ENCODE data around the gene CYTH1. TPM values are rescaled to one million over a fixed set of nuclear protein-coding genes. Genes with fewer than 3 reads are reported as not detected.

CYTH1 gene, protein sequence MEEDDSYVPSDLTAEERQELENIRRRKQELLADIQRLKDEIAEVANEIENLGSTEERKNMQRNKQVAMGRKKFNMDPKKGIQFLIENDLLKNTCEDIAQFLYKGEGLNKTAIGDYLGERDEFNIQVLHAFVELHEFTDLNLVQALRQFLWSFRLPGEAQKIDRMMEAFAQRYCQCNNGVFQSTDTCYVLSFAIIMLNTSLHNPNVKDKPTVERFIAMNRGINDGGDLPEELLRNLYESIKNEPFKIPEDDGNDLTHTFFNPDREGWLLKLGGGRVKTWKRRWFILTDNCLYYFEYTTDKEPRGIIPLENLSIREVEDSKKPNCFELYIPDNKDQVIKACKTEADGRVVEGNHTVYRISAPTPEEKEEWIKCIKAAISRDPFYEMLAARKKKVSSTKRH
- polyA plus RNA-seq (2011; rRNA removed) (36.0 and 38.5 TPM in 2 replicates), polyA plus RNA-seq (2017; fragmentation: RNase III; extraction: RNeasy Plus Mini Kit Qiagen cat#74134 plus additional on column Dnase treatment) (45.9 to 54.3 TPM (median 46.2 TPM) in 3 replicates), polyA minus RNA-seq (2011; rRNA and poly(A)+ RNA removed) (32.0 and 37.1 TPM in 2 replicates)
- 27.3 and 34.2 TPM in 2 replicates for polyA plus RNA-seq (2012; cell fraction: cytosol; rRNA removed)
- polyA plus RNA-seq (2012; cell fraction: nucleus; rRNA removed), result 72.4 and 88.1 TPM in 2 replicates

- Histone ChIP-seq H3K27ac (peak within 1 kb of the TSS; percentile 90 to 97), H3K4me1 (peaks cover 18% of the 10 kb centered on the region), H3K9me3 (no peaks in the 10 kb centered on the region), H3K4me2 (peak within 1 kb of the TSS; percentile 91), H3K4me3 (peak within 1 kb of the TSS; percentile 98)
- ChIA-PET POLR2A (interaction anchor here (1.0 kb wide), 1 partner anchor 65 kb away, joined by 3 read pairs; no protein-coding TSS in a partner anchor), CTCF (interaction anchor here (1.9 kb wide), 1 partner anchor 27 kb away, joined by 4 read pairs; no protein-coding TSS in a partner anchor)
- DNase-seq (ENCODE audit: low read depth in 1 of 2, low spot score in 1 of 2) (no peak), ATAC-seq (peak; percentile 4 to 61; a peak in 4 of 6 replicates), FAIRE-seq (no peak)
- WGBS (ENCODE audit: missing lambda C conversion rate), result no CpG with 5 or more reads among the region's 64 CpGs
- TF ChIP-seq POLR2A (IDR thresholded peaks at IDR 0.05; ENCODE audit: low read length) (peak; percentile 64), TFCP2L1 (CRISPR knock-in tag; IDR thresholded peaks at IDR 0.05) (no peak), RNF2 (IDR thresholded peaks at IDR 0.05; ENCODE audit: borderline replicate concordance, low read depth) (no peak), E2F6 (IDR thresholded peaks at IDR 0.05; ENCODE audit: borderline replicate concordance, low read depth) (0 out of 2 replicates have a peak, but pooled peaks have one; percentile 5), REST (IDR thresholded peaks at IDR 0.05) (peak; percentile 45), PHF8 (IDR thresholded peaks at IDR 0.05; ENCODE audit: borderline replicate concordance, low read depth) (peak; percentile 36)
Measured at GRCh38 chr17:78781893-78782304, at the start of gene CYTH1. TSS of gene CYTH1 (minus strand) at chr17:78782273. CDS start at chr17:78782223, 50 bp downstream.

DNA sequence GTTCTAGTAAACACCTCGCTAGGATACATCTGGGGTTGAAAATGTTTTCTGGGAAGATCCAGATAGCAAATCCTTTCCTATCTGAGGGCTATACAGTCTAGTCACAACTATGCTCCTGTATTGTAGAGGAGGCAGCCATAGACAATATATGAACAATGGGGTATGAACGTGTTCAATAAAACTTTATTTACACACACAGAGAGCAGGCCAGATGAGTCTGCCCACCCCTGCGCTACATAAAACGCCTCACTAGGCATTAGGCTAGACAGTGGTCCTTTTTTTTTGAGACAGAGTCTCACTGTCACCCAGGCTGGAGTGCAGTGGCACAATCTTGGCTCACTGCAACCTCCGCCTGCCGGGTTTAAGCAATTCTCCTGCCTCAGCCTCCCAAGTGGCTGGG is 47.4 kb upstream of the CYTH1 start:
- ATAC-seq (no peak), DNase-seq (ENCODE audit: low read depth in 1 of 2, low spot score in 1 of 2) (no peak), FAIRE-seq (no peak)
- Histone ChIP-seq H3K4me2 (no peak overlapping the region), H3K27ac (no peak overlapping the region), H3K4me3 (no peak overlapping the region), H3K4me1 (no peaks in the 10 kb centered on the region), H3K9me3 (no peaks in the 10 kb centered on the region)
- 94% methylated on average over 6 of the region's 6 CpGs for WGBS (ENCODE audit: missing lambda C conversion rate)
- ChIA-PET POLR2A (no interaction called here), CTCF (interaction anchor here (0.6 to 1.6 kb wide), 5 partner anchors 8 to 148 kb away, joined by 3 to 5 read pairs (median 4); no protein-coding TSS in a partner anchor)
- TF ChIP-seq FOXS1 (CRISPR knock-in tag; IDR thresholded peaks at IDR 0.05) (no peak), GATA3 (IDR thresholded peaks at IDR 0.05; ENCODE audit: borderline replicate concordance) (no peak), CHD2 (IDR thresholded peaks at IDR 0.05; ENCODE audit: low read length, partially characterized antibody) (no peak), CBX2 (IDR thresholded peaks at IDR 0.05; ENCODE audit: borderline replicate concordance, low read depth) (no peak), NR3C1 (IDR thresholded peaks at IDR 0.05) (no peak), MAFK (IDR thresholded peaks at IDR 0.05; ENCODE audit: partially characterized antibody) (no peak), HOXB13 (CRISPR knock-in tag; IDR thresholded peaks at IDR 0.05; ENCODE audit: low read depth) (no peak), USF2 (IDR thresholded peaks at IDR 0.05) (no peak), ZC3H11A (IDR thresholded peaks at IDR 0.05) (no peak), REST (IDR thresholded peaks at IDR 0.05) (no peak), NPAS2 (CRISPR knock-in tag; IDR thresholded peaks at IDR 0.05; ENCODE audit: borderline replicate concordance) (no peak), ATOH8 (CRISPR knock-in tag; IDR thresholded peaks at IDR 0.05; ENCODE audit: low read depth) (no peak), RCOR1 (IDR thresholded peaks at IDR 0.05; ENCODE audit: low read depth, low read length) (no peak)
- TF ChIP-seq, protein P1, sequence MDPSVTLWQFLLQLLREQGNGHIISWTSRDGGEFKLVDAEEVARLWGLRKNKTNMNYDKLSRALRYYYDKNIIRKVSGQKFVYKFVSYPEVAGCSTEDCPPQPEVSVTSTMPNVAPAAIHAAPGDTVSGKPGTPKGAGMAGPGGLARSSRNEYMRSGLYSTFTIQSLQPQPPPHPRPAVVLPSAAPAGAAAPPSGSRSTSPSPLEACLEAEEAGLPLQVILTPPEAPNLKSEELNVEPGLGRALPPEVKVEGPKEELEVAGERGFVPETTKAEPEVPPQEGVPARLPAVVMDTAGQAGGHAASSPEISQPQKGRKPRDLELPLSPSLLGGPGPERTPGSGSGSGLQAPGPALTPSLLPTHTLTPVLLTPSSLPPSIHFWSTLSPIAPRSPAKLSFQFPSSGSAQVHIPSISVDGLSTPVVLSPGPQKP (IDR thresholded peaks at IDR 0.05; ENCODE audit: low read depth, low read length), result no peak
- TF ChIP-seq, protein P2, sequence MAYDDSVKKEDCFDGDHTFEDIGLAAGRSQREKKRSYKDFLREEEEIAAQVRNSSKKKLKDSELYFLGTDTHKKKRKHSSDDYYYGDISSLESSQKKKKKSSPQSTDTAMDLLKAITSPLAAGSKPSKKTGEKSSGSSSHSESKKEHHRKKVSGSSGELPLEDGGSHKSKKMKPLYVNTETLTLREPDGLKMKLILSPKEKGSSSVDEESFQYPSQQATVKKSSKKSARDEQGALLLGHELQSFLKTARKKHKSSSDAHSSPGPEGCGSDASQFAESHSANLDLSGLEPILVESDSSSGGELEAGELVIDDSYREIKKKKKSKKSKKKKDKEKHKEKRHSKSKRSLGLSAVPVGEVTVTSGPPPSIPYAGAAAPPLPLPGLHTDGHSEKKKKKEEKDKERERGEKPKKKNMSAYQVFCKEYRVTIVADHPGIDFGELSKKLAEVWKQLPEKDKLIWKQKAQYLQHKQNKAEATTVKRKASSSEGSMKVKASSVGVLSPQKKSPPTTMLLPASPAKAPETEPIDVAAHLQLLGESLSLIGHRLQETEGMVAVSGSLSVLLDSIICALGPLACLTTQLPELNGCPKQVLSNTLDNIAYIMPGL (CRISPR knock-in tag; IDR thresholded peaks at IDR 0.05; ENCODE audit: borderline replicate concordance), result no peak
